Hepatocyte (in vitro differentiated cells): ENCODE data around the gene IMMP2L.

Source experiments
- EZH2 ChIP-seq: fragments of 200-600 bp; sonication (generic); IDR thresholded peaks from 2 replicates; pipeline ENCODE4 v1.6.1; 2016; ENCODE audit warnings: antibody characterized with exemption, mild to moderate bottlenecking, borderline replicate concordance
- EZH2phosphoT487 ChIP-seq: fragments of 200-600 bp; sonication (generic); IDR thresholded peaks from one replicate; pipeline ENCODE4 v1.6.1; 2018; ENCODE audit warnings: antibody characterized with exemption, mild to moderate bottlenecking, low read depth, moderate library complexity; ENCODE audit not compliant: unreplicated experiment, severe bottlenecking
- TF ChIP-seq, protein P1 (sequence below): fragments of 200-600 bp; sonication (generic); IDR thresholded peaks from 2 replicates; pipeline ENCODE4 v1.5.1; 2016; ENCODE audit warnings: antibody characterized with exemption, mild to moderate bottlenecking; ENCODE audit not compliant: poor library complexity

DNA sequence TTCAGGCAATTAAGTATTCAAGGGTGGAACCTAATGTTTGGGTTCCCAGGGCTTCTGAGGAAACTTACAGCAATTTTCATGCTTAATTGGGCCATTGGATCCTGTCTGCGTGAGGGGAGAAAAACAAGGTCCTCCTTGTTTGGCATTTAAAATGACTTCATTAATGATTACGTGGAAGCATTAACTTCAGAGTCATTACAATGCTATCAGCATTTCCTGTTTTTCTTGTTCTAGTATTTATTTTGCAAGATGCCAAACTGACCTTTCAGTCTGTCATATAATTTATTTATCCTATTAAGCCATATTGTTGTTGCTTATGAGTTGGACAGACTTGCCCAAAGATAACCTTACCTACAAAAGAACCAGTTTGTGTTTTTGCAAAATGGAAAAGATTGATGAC, 795.4 kb downstream of the IMMP2L start:
- TF ChIP-seq, protein P1, sequence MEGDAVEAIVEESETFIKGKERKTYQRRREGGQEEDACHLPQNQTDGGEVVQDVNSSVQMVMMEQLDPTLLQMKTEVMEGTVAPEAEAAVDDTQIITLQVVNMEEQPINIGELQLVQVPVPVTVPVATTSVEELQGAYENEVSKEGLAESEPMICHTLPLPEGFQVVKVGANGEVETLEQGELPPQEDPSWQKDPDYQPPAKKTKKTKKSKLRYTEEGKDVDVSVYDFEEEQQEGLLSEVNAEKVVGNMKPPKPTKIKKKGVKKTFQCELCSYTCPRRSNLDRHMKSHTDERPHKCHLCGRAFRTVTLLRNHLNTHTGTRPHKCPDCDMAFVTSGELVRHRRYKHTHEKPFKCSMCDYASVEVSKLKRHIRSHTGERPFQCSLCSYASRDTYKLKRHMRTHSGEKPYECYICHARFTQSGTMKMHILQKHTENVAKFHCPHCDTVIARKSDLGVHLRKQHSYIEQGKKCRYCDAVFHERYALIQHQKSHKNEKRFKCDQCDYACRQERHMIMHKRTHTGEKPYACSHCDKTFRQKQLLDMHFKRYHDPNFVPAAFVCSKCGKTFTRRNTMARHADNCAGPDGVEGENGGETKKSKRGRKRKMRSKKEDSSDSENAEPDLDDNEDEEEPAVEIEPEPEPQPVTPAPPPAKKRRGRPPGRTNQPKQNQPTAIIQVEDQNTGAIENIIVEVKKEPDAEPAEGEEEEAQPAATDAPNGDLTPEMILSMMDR = no peak
- TF ChIP-seq EZH2phosphoT487 = no peak
- TF ChIP-seq EZH2 = no peak
